HuH-7 (cell line): ENCODE results near the gene TUT7.

Experiments
- DNase-seq: peaks from one replicate; pipeline ENCODE4 v3.0.0; 2011; ENCODE audit warnings: low spot score

TUT7 gene

GRCh38 chr9:86259557-86259956, 94.7 kb downstream of the TUT7 start, which contains the start of gene C9orf153:
Gene C9orf153 (minus strand): TSS chr9:86259657. CDS start chr9:86229603, 30,054 bp downstream.
- DNase-seq: no peak

GRCh38 chr9:86257391-86257790, 96.8 kb downstream of the TUT7 start:
- DNase-seq: no peak

- DNase-seq: no peak
These were observed 97.6 kb downstream of the TUT7 start for GRCh38 chr9:86256653-86257052.

GRCh38 chr9:86253577-86253976, 100.6 kb downstream of the TUT7 start:
- no peak for DNase-seq

GRCh38 chr9:86252870-86253269, 101.3 kb downstream of the TUT7 start:
- no peak for DNase-seq

- DNase-seq: no peak
These were observed 104.1 kb downstream of the TUT7 start for GRCh38 chr9:86250123-86250522.

- DNase-seq: no peak
These were observed 105.5 kb downstream of the TUT7 start for GRCh38 chr9:86248746-86249145.

- DNase-seq: peak; percentile 41
These were observed 107.5 kb downstream of the TUT7 start for GRCh38 chr9:86246752-86247161.

- no peak for DNase-seq
These were observed 112.1 kb downstream of the TUT7 start for GRCh38 chr9:86242071-86242470.

GRCh38 chr9:86241216-86241615, 113.0 kb downstream of the TUT7 start:
- no peak for DNase-seq

- DNase-seq: no peak
These were observed 115.1 kb downstream of the TUT7 start for GRCh38 chr9:86238861-86239770.
